Measurements from ENCODE around the gene ZFY.
A peak's percentile ranks its signal among the peaks of the same experiment; 100 is the strongest.

Gene ZFY

GRCh38 chrY:2934861-2935715 is at the start of gene ZFY:
TSS of gene ZFY (plus strand) at chrY:2935381. CDS start at chrY:2953937, 18,556 bp downstream.
- DNase-seq (ENCODE audit: low spot score) = peak; percentile 30

- no peak for DNase-seq (ENCODE audit: low spot score)
These were observed 49.3 kb upstream of the ZFY start for GRCh38 chrY:2885880-2886279.

GRCh38 chrY:2887386-2887785 is 47.8 kb upstream of the ZFY start:
- no peak for DNase-seq (ENCODE audit: low spot score)

- DNase-seq (ENCODE audit: low spot score) = no peak
These were observed 47.2 kb upstream of the ZFY start for GRCh38 chrY:2887955-2888354.

GRCh38 chrY:2893471-2893870 is 41.7 kb upstream of the ZFY start:
- DNase-seq (ENCODE audit: low spot score) = no peak

GRCh38 chrY:2896050-2896449 is 39.1 kb upstream of the ZFY start:
- no peak for DNase-seq (ENCODE audit: low spot score)

- no peak for DNase-seq (ENCODE audit: low spot score)
These were observed 27.8 kb upstream of the ZFY start for GRCh38 chrY:2907356-2907755.

GRCh38 chrY:2913066-2913815 is 21.9 kb upstream of the ZFY start:
- peak; percentile 10 for DNase-seq (ENCODE audit: low spot score)

GRCh38 chrY:2934078-2934477 is 1.1 kb upstream of the ZFY start:
- DNase-seq (ENCODE audit: low spot score) = no peak

- DNase-seq (ENCODE audit: low spot score) = peak; percentile 69
These were observed 695 bp downstream of the ZFY start for GRCh38 chrY:2935716-2936435.

GRCh38 chrY:2936436-2936750 is 1.2 kb downstream of the ZFY start:
- DNase-seq (ENCODE audit: low spot score) = no peak

- DNase-seq (ENCODE audit: low spot score) = no peak
These were observed 2.0 kb downstream of the ZFY start for GRCh38 chrY:2937149-2937548.

GRCh38 chrY:2949590-2950252 is 14.5 kb downstream of the ZFY start:
- no peak for DNase-seq (ENCODE audit: low spot score)

GRCh38 chrY:2950655-2951054 is 15.5 kb downstream of the ZFY start:
- DNase-seq (ENCODE audit: low spot score) = no peak

GRCh38 chrY:2952912-2953311 is 17.7 kb downstream of the ZFY start:
- DNase-seq (ENCODE audit: low spot score) = no peak

GRCh38 chrY:2954735-2955134 is 19.6 kb downstream of the ZFY start:
- DNase-seq (ENCODE audit: low spot score) = no peak

- DNase-seq (ENCODE audit: low spot score) = no peak
These were observed 20.4 kb downstream of the ZFY start for GRCh38 chrY:2955561-2955960.

- DNase-seq (ENCODE audit: low spot score) = no peak
These were observed 26.9 kb downstream of the ZFY start for GRCh38 chrY:2962061-2962460.

- no peak for DNase-seq (ENCODE audit: low spot score)
These were observed 29.6 kb downstream of the ZFY start for GRCh38 chrY:2964814-2965213.

- no peak for DNase-seq (ENCODE audit: low spot score)
These were observed 30.4 kb downstream of the ZFY start for GRCh38 chrY:2965629-2966028.

- DNase-seq (ENCODE audit: low spot score) = no peak
These were observed 34.4 kb downstream of the ZFY start for GRCh38 chrY:2969561-2969960.

- no peak for DNase-seq (ENCODE audit: low spot score)
These were observed 37.5 kb downstream of the ZFY start for GRCh38 chrY:2972708-2973107.

All from germinal center (tissue), 1 donor.